Measurements from ENCODE around the gene TTC34.

Gene TTC34

GRCh38 chr1:2644591-2645101 lies 156.8 kb downstream of the TTC34 start:
- no peak overlapping the region for H2BK5ac ChIP-seq (ENCODE audit: low read depth, low read length, poor library complexity, severe bottlenecking)
- H3K9ac ChIP-seq (ENCODE audit: low read length): no peak overlapping the region
- H3K18ac ChIP-seq (ENCODE audit: low read depth in 1 of 2, low read length in 2 of 2): no peak overlapping the region
- no peak overlapping the region for H4K91ac ChIP-seq (ENCODE audit: low read length)
- no peak overlapping the region for H3K4ac ChIP-seq (ENCODE audit: low read depth in 1 of 2, low read length in 2 of 2)
- peaks cover 16% of the 10 kb centered on the region for H3K79me1 ChIP-seq (replicated peaks; ENCODE audit: low read length, poor library complexity, severe bottlenecking)
- no peak overlapping the region for H2BK12ac ChIP-seq (ENCODE audit: low read length in 2 of 2)
- H3K4me2 ChIP-seq (ENCODE audit: low read length, poor library complexity, severe bottlenecking): no peak overlapping the region
- H3K4me1 ChIP-seq (ENCODE audit: control insufficient read depth, insufficient read depth, low read depth, low read length): peaks cover 19% of the 10 kb centered on the region
- H3K4me3 ChIP-seq (ENCODE audit: insufficient read depth in 1 of 2, low read depth in 1 of 2, low read length in 2 of 2): no peak overlapping the region
- H2AFZ ChIP-seq (ENCODE audit: low read depth, low read length): no peak overlapping the region
- 77% methylated on average over 12 of the region's 12 CpGs for WGBS
- H4K8ac ChIP-seq (ENCODE audit: low read length): no peak overlapping the region
- no peaks in the 10 kb centered on the region for H3K36me3 ChIP-seq (ENCODE audit: control insufficient read depth in 1 of 2, insufficient read depth in 2 of 2, low read depth in 1 of 2, low read length in 2 of 2)
- H3K23ac ChIP-seq (ENCODE audit: low read length in 2 of 2): no peak overlapping the region
- H3K14ac ChIP-seq (ENCODE audit: low read length in 2 of 2): no peak overlapping the region
- H3K9me3 ChIP-seq (ENCODE audit: control insufficient read depth, low read length): peaks cover 16% of the 10 kb centered on the region
- H3K27ac ChIP-seq (ENCODE audit: low read length, poor library complexity, severe bottlenecking): no peak overlapping the region
- no peak overlapping the region for H2BK120ac ChIP-seq (ENCODE audit: low read depth, low read length)
- no peak overlapping the region for H2BK15ac ChIP-seq (ENCODE audit: low read depth, poor library complexity, severe bottlenecking)
- H3K27me3 ChIP-seq (ENCODE audit: control insufficient read depth in 1 of 2, insufficient read depth in 1 of 2, low read length in 2 of 2): no peaks in the 10 kb centered on the region
- DNase-seq: no peak
- H2AK5ac ChIP-seq (ENCODE audit: low read length, severe bottlenecking): no peak overlapping the region

- H3K4ac ChIP-seq (ENCODE audit: low read depth in 1 of 2, low read length in 2 of 2): no peak overlapping the region
- peaks cover 16% of the 10 kb centered on the region for H3K9me3 ChIP-seq (ENCODE audit: control insufficient read depth, low read length)
- no peak overlapping the region for H4K91ac ChIP-seq (ENCODE audit: low read length)
- H2BK12ac ChIP-seq (ENCODE audit: low read length in 2 of 2): no peak overlapping the region
- H3K27me3 ChIP-seq (ENCODE audit: control insufficient read depth in 1 of 2, insufficient read depth in 1 of 2, low read length in 2 of 2): no peaks in the 10 kb centered on the region
- H2BK120ac ChIP-seq (ENCODE audit: low read depth, low read length): no peak overlapping the region
- no peak overlapping the region for H3K14ac ChIP-seq (ENCODE audit: low read length in 2 of 2)
- no peak overlapping the region for H3K27ac ChIP-seq (ENCODE audit: low read length, poor library complexity, severe bottlenecking)
- DNase-seq: no peak
- WGBS: 80% methylated on average over 14 of the region's 14 CpGs
- no peaks in the 10 kb centered on the region for H3K36me3 ChIP-seq (ENCODE audit: control insufficient read depth in 1 of 2, insufficient read depth in 2 of 2, low read depth in 1 of 2, low read length in 2 of 2)
- H4K8ac ChIP-seq (ENCODE audit: low read length): no peak overlapping the region
- no peak overlapping the region for H2BK5ac ChIP-seq (ENCODE audit: low read depth, low read length, poor library complexity, severe bottlenecking)
- no peak overlapping the region for H2BK15ac ChIP-seq (ENCODE audit: low read depth, poor library complexity, severe bottlenecking)
- H3K4me1 ChIP-seq (ENCODE audit: control insufficient read depth, insufficient read depth, low read depth, low read length): peaks cover 19% of the 10 kb centered on the region
- no peak overlapping the region for H3K4me2 ChIP-seq (ENCODE audit: low read length, poor library complexity, severe bottlenecking)
- no peak overlapping the region for H2AFZ ChIP-seq (ENCODE audit: low read depth, low read length)
- no peak overlapping the region for H3K4me3 ChIP-seq (ENCODE audit: insufficient read depth in 1 of 2, low read depth in 1 of 2, low read length in 2 of 2)
- no peak overlapping the region for H3K23ac ChIP-seq (ENCODE audit: low read length in 2 of 2)
- peaks cover 16% of the 10 kb centered on the region for H3K79me1 ChIP-seq (replicated peaks; ENCODE audit: low read length, poor library complexity, severe bottlenecking)
- H3K18ac ChIP-seq (ENCODE audit: low read depth in 1 of 2, low read length in 2 of 2): no peak overlapping the region
- H2AK5ac ChIP-seq (ENCODE audit: low read length, severe bottlenecking): no peak overlapping the region
- H3K9ac ChIP-seq (ENCODE audit: low read length): no peak overlapping the region
Measured at GRCh38 chr1:2644171-2644570, 157.3 kb downstream of the TTC34 start.

- Histone ChIP-seq H2BK15ac (ENCODE audit: low read depth, poor library complexity, severe bottlenecking) (no peak overlapping the region), H3K27ac (ENCODE audit: low read length, poor library complexity, severe bottlenecking) (no peak overlapping the region), H3K4me2 (ENCODE audit: low read length, poor library complexity, severe bottlenecking) (peak overlapping the region; percentile 97), H3K4ac (ENCODE audit: low read depth in 1 of 2, low read length in 2 of 2) (no peak overlapping the region), H3K79me1 (replicated peaks; ENCODE audit: low read length, poor library complexity, severe bottlenecking) (peaks cover 16% of the 10 kb centered on the region), H2AFZ (ENCODE audit: low read depth, low read length) (peak overlapping the region; percentile 62), H2BK12ac (ENCODE audit: low read length in 2 of 2) (no peak overlapping the region), H2AK5ac (ENCODE audit: low read length, severe bottlenecking) (no peak overlapping the region), H3K4me3 (ENCODE audit: insufficient read depth in 1 of 2, low read depth in 1 of 2, low read length in 2 of 2) (peak overlapping the region; percentile 87 to 88), H4K91ac (ENCODE audit: low read length) (no peak overlapping the region), H4K8ac (ENCODE audit: low read length) (peak overlapping the region; percentile 96), H3K9ac (ENCODE audit: low read length) (peak overlapping the region; percentile 91), H2BK5ac (ENCODE audit: low read depth, low read length, poor library complexity, severe bottlenecking) (no peak overlapping the region), H3K27me3 (ENCODE audit: control insufficient read depth in 1 of 2, insufficient read depth in 1 of 2, low read length in 2 of 2) (peaks cover 4 to 5% of the 10 kb centered on the region in 2 experiments), H3K36me3 (ENCODE audit: control insufficient read depth in 1 of 2, insufficient read depth in 2 of 2, low read depth in 1 of 2, low read length in 2 of 2) (no peaks in the 10 kb centered on the region), H3K23ac (ENCODE audit: low read length in 2 of 2) (no peak overlapping the region), H2BK120ac (ENCODE audit: low read depth, low read length) (no peak overlapping the region), H3K18ac (ENCODE audit: low read depth in 1 of 2, low read length in 2 of 2) (peak overlapping the region in 1 of 2 experiments; percentile 48), H3K14ac (ENCODE audit: low read length in 2 of 2) (no peak overlapping the region), H3K9me3 (ENCODE audit: control insufficient read depth, low read length) (peaks cover 16% of the 10 kb centered on the region), H3K4me1 (ENCODE audit: control insufficient read depth, insufficient read depth, low read depth, low read length) (peaks cover 19% of the 10 kb centered on the region)
- 17% methylated on average over 20 of the region's 24 CpGs for WGBS
- DNase-seq: no peak
Measured at GRCh38 chr1:2643414-2644077, 157.9 kb downstream of the TTC34 start.

- H2AFZ ChIP-seq (ENCODE audit: low read depth, low read length): peak overlapping the region; percentile 89
- H2BK12ac ChIP-seq (ENCODE audit: low read length in 2 of 2): peak overlapping the region in 1 of 2 experiments; percentile 33
- H3K9ac ChIP-seq (ENCODE audit: low read length): peak overlapping the region; percentile 91
- H3K23ac ChIP-seq (ENCODE audit: low read length in 2 of 2): peak overlapping the region in 1 of 2 experiments; percentile 65
- no peak overlapping the region for H3K27ac ChIP-seq (ENCODE audit: low read length, poor library complexity, severe bottlenecking)
- peaks cover 11% of the 10 kb centered on the region for H3K9me3 ChIP-seq (ENCODE audit: control insufficient read depth, low read length)
- H3K18ac ChIP-seq (ENCODE audit: low read depth in 1 of 2, low read length in 2 of 2): peak overlapping the region; percentile 94 to 96
- H4K91ac ChIP-seq (ENCODE audit: low read length): peak overlapping the region; percentile 96
- H3K4me3 ChIP-seq (ENCODE audit: insufficient read depth in 1 of 2, low read depth in 1 of 2, low read length in 2 of 2): peak overlapping the region; percentile 87 to 88
- H2BK120ac ChIP-seq (ENCODE audit: low read depth, low read length): peak overlapping the region; percentile 68
- peaks cover 19% of the 10 kb centered on the region for H3K4me1 ChIP-seq (ENCODE audit: control insufficient read depth, insufficient read depth, low read depth, low read length)
- no peaks in the 10 kb centered on the region for H3K36me3 ChIP-seq (ENCODE audit: control insufficient read depth in 1 of 2, insufficient read depth in 2 of 2, low read depth in 1 of 2, low read length in 2 of 2)
- peak overlapping the region; percentile 86 to 98 for H3K14ac ChIP-seq (ENCODE audit: low read length in 2 of 2)
- peaks cover 11 to 13% of the 10 kb centered on the region in 2 experiments for H3K27me3 ChIP-seq (ENCODE audit: control insufficient read depth in 1 of 2, insufficient read depth in 1 of 2, low read length in 2 of 2)
- no peak overlapping the region for H2AK5ac ChIP-seq (ENCODE audit: low read length, severe bottlenecking)
- H3K4ac ChIP-seq (ENCODE audit: low read depth in 1 of 2, low read length in 2 of 2): peak overlapping the region; percentile 84 to 95
- peak overlapping the region; percentile 96 for H4K8ac ChIP-seq (ENCODE audit: low read length)
- under 1% methylated on average over 75 of the region's 84 CpGs for WGBS
- H3K79me1 ChIP-seq (replicated peaks; ENCODE audit: low read length, poor library complexity, severe bottlenecking): peaks cover 16% of the 10 kb centered on the region
- H3K4me2 ChIP-seq (ENCODE audit: low read length, poor library complexity, severe bottlenecking): peak overlapping the region; percentile 97
- DNase-seq: peak; percentile 90
- peak overlapping the region; percentile 32 for H2BK5ac ChIP-seq (ENCODE audit: low read depth, low read length, poor library complexity, severe bottlenecking)
- H2BK15ac ChIP-seq (ENCODE audit: low read depth, poor library complexity, severe bottlenecking): peak overlapping the region; percentile 99
Measured at GRCh38 chr1:2642560-2643413, 158.7 kb downstream of the TTC34 start.

Measured in mesenchymal stem cell (in vitro differentiated cells and primary cell).